NCI-H2227 (cell line): ENCODE measurements around the gene SMTNL2.
"Not testable (repeated sequence)": the region's sequence is repeated elsewhere in the genome, so short reads cannot be mapped to it uniquely, and the experiment has no call there.

Source experiments
- DNase-seq: peaks from one replicate; lab custom pipeline; 2025; ENCODE audit not compliant: unreplicated experiment; lab: John Stamatoyannopoulos, UW

SMTNL2 gene

GRCh38 chr17:4631431-4631830 lies 47.1 kb downstream of the SMTNL2 start:
- DNase-seq = no peak

GRCh38 chr17:4631836-4632580 lies 47.7 kb downstream of the SMTNL2 start:
- DNase-seq = no peak

- no peak for DNase-seq
Measured at GRCh38 chr17:4632581-4632920, 48.2 kb downstream of the SMTNL2 start.

- no peak for DNase-seq
Measured at GRCh38 chr17:4633643-4634042, 49.3 kb downstream of the SMTNL2 start.

- DNase-seq = no peak
Measured at GRCh38 chr17:4634976-4635375, 50.6 kb downstream of the SMTNL2 start.

- no peak for DNase-seq
Measured at GRCh38 chr17:4635823-4636375, 51.6 kb downstream of the SMTNL2 start.

- no peak for DNase-seq
Measured at GRCh38 chr17:4636474-4637100, 52.3 kb downstream of the SMTNL2 start.

GRCh38 chr17:4638766-4639165 lies 54.4 kb downstream of the SMTNL2 start:
- DNase-seq = not testable (repeated sequence)

GRCh38 chr17:4639301-4640059 lies 55.2 kb downstream of the SMTNL2 start:
- peak; percentile 6 for DNase-seq

- not testable (repeated sequence) for DNase-seq
Measured at GRCh38 chr17:4640569-4641188, 56.4 kb downstream of the SMTNL2 start.

GRCh38 chr17:4641297-4642195 lies 57.2 kb downstream of the SMTNL2 start, which contains the start of gene ALOX15:
Gene ALOX15, minus strand, starts transcription at chr17:4641678. Its CDS starts 27 bp downstream, at chr17:4641651.
- no peak for DNase-seq

- DNase-seq = no peak
Measured at GRCh38 chr17:4642286-4642685, 58.0 kb downstream of the SMTNL2 start.

GRCh38 chr17:4643676-4644075 lies 59.3 kb downstream of the SMTNL2 start:
- no peak for DNase-seq

- no peak for DNase-seq
Measured at GRCh38 chr17:4645642-4646041, 61.3 kb downstream of the SMTNL2 start.

GRCh38 chr17:4648741-4649140 lies 64.4 kb downstream of the SMTNL2 start:
- no peak for DNase-seq

- DNase-seq = no peak
Measured at GRCh38 chr17:4652997-4653396, 68.7 kb downstream of the SMTNL2 start.

GRCh38 chr17:4655933-4656332 lies 71.6 kb downstream of the SMTNL2 start:
- DNase-seq = not testable (repeated sequence)

- DNase-seq = no peak
Measured at GRCh38 chr17:4657678-4658077, 73.3 kb downstream of the SMTNL2 start.
